Islet precursor cell (in vitro differentiated cells): ENCODE results near the gene TOLLIP.

Experiments
- DNase-seq: peaks from one replicate; pipeline ENCODE4 v3.0.0-alpha.2; 2018

TOLLIP gene

GRCh38 chr11:1229471-1230120, 79.8 kb downstream of the TOLLIP start:
- peak; percentile 45 for DNase-seq

- DNase-seq, result peak; percentile 38
These were observed 80.4 kb downstream of the TOLLIP start for GRCh38 chr11:1228921-1229451.

DNA sequence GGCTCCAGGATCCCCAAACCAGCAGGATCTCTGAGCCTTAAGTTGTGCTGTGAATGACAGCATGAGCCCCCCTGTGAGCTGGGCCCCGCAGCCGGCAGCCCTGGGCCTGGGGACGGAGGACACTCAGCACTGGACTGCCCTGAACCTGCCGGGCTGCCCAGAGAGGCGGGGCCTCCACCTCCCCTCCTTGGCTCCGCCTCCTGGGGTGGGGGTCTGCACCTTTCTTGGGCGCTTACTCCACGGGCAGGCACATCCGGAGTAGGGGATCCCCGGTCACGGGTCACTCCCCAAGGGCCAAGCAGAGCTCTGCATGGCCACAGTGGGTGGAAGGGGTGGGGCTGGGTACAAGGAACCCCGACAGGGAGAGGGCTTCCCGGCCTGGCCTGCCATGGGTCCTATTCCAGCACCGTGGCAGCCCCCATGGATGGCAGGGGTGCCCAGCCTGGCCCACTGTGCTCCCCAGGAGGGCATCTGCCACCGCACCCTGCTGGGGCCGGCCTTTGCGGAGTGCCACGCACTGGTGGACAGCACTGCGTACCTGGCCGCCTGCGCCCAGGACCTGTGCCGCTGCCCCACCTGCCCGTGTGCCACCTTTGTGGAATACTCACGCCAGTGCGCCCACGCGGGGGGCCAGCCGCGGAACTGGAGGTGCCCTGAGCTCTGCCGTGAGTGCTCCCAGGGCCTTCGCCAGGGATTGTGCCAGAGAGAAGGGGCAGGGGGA, 81.2 kb downstream of the TOLLIP start:
- DNase-seq, result peak; percentile 50

- DNase-seq, result peak; percentile 42
These were observed 81.8 kb downstream of the TOLLIP start for GRCh38 chr11:1227551-1228100.

DNA sequence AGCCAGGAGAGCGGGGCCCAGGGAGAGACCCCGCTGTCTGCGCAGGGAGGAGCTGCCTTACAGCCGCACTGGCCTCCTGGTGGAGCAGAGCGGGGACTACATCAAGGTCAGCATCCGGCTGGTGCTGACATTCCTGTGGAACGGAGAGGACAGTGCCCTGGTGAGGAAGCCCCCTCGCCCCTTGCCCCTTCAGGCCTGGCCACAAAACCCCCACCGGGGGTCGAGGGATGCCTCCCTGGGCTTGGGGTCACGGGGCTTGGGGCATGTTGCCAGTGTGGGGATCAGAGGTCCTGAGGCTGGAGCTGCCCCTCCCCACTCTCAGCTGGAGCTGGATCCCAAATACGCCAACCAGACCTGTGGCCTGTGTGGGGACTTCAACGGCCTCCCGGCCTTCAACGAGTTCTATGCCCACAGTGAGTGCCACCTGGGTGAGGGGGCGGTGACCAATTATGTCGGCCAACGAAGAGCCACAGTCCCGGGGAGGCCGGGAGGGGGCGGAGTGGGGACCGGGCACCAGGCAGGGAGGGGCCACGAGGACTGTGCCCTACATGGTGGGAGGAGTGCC, 82.4 kb downstream of the TOLLIP start:
- DNase-seq, result peak; percentile 69

DNA sequence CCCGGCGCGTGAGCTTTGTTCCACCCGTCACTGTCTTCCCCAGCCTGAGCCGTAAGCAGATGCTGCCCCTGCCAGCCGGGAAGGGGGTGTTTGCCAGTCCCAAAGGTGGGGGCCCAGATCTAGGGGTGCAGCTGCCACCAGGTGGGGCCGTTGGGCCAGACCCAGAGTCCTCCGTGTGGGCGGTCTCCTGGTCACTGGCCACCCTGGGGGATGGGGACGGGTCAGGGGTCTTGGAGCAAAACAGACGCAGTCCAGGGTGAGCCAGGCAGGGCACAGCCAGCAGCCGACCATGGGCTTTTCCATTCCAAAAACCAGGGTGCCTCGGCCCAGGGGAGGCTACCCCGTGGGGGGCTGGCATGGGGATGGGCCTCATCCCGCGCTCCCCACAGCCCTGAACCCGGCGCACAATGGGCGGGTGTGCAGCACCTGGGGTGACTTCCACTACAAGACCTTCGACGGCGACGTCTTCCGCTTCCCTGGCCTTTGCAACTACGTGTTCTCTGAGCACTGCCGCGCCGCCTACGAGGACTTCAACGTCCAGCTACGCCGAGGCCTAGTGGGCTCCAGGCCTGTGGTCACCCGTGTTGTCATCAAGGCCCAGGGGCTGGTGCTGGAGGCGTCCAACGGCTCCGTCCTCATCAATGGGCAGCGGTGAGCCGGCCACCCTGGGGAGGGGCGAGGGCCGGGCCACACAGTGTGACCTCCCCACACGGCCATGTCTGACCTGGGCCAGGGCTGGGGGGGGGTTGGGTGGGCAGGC, 83.0 kb downstream of the TOLLIP start:
- peak; percentile 43 for DNase-seq

GRCh38 chr11:1225386-1226225, 83.8 kb downstream of the TOLLIP start:
- peak; percentile 36 for DNase-seq

DNA sequence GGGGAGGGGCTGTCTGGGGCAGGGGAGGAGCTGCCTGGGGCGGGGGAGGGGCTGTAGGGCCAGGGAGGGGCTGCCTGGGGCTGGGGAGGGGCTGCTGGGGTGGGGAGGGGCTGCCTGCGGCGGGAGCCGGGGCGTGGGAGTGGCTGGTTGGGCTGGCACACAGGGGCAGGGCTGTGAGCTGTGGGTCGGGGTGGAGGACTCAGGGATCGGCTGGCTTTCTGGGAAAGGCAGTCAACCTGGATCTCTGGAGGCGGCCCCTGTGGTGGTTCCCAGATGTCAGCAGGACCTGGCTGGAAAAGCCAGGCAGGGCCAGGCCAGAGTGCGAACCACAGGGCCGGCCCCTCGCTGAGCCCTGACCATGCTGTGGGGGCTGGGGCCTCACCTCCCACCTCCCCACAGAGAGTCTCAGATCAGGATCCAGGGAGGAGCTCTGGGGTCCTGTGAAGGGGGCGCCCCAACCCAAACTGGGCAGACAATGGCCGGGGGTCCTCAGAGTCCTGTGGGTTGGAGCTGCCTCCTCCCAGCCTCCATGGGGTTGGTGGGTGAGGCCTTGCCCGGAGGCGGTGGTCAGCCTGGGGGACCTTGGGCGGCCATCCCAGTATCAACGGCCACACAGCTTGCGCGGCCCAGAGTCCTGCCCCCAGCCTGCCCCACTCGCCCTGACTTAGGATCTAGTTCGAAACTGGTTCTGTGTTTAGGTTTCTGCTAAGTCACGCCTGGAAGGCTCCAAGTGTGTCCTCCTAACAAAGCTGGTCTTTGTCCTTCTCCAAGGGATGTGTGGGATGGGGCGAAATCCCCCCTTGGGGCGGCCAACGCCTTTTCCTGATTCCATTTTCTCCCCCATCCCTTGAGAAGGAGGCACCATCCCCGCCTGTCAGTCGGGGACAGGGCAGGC, 84.7 kb downstream of the TOLLIP start:
- peak; percentile 67 for DNase-seq
